Natural killer cell (primary cell): ENCODE measurements around the gene ZNF628. TPM values are rescaled to one million over a fixed set of nuclear protein-coding genes. Genes with fewer than 3 reads are reported as not detected.

Experiments used
- ATAC-seq, 3 donors: fragments of 150-1000 bp in 2 of 3; fragments of 200-7000 bp in 1 of 3; cut with Tn5 transposase; 1 replicate in 1 of 3; 2 replicates in 2 of 3; pipeline ENCODE4 v1.10.0; 2021; ENCODE audit warnings: mild to moderate bottlenecking in 2 of 3, moderate library complexity in 2 of 3
- DNase-seq, 2 donors: peaks; one replicate each; pipeline versions ENCODE4 v3.0.0 to v3.0.0-alpha.2; 2013 to 2021; ENCODE audit warnings: mixed read lengths in 1 of 2
- H3K27ac ChIP-seq: one replicate; pipeline ENCODE4 v1.5.1; 2013; ENCODE audit warnings: mild to moderate bottlenecking, low read length
- H3K27me3 ChIP-seq: one replicate; pipeline ENCODE4 v1.6.1; 2013; ENCODE audit warnings: low read length; ENCODE audit not compliant: control insufficient read depth, insufficient read depth
- H3K36me3 ChIP-seq: one replicate; pipeline ENCODE4 v1.6.1; 2013; ENCODE audit warnings: low read length; ENCODE audit not compliant: control insufficient read depth, insufficient read depth
- H3K4me1 ChIP-seq: one replicate; pipeline ENCODE4 v1.6.1; 2013; ENCODE audit warnings: low read length; ENCODE audit not compliant: control insufficient read depth, insufficient read depth
- H3K4me3 ChIP-seq: one replicate; pipeline ENCODE4 v1.5.1; 2013; ENCODE audit warnings: low read length
- H3K9me3 ChIP-seq: one replicate; pipeline ENCODE4 v1.6.1; 2013; ENCODE audit warnings: low read length; ENCODE audit not compliant: control insufficient read depth, insufficient read depth
- H3K27ac Mint-ChIP-seq, 2 donors: one replicate each; pipeline ENCODE4 v1.8.0; 2022; ENCODE audit warnings: mild to moderate bottlenecking in 2 of 2, mixed read lengths in 2 of 2, moderate library complexity in 1 of 2
- H3K27me3 Mint-ChIP-seq, 2 donors: one replicate each; pipeline ENCODE4 v1.8.0; 2022; ENCODE audit warnings: low read depth in 2 of 2, mixed read lengths in 2 of 2
- H3K36me3 Mint-ChIP-seq: one replicate; pipeline ENCODE4 v1.8.0; 2022; ENCODE audit warnings: mixed read lengths
- H3K4me1 Mint-ChIP-seq, 2 donors: one replicate each; pipeline ENCODE4 v1.8.0; 2022; ENCODE audit warnings: mixed read lengths in 2 of 2
- H3K4me3 Mint-ChIP-seq: one replicate; pipeline ENCODE4 v1.8.0; 2022; ENCODE audit warnings: mild to moderate bottlenecking, moderate library complexity, mixed read lengths
- H3K9me3 Mint-ChIP-seq, 2 donors: one replicate each; pipeline ENCODE4 v1.8.0; 2022; ENCODE audit warnings: mixed read lengths in 2 of 2
- CTCF ChIP-seq: fragments of 200-600 bp; IDR thresholded peaks from one replicate; pipeline ENCODE4 v1.8.0; 2022; ENCODE audit warnings: antibody characterized with exemption
- WGBS: methylation state at CpG from one replicate; pipeline ENCODE4 v1.1.7; 2013; ENCODE audit warnings: missing lambda C conversion rate; ENCODE audit not compliant: insufficient coverage; 5-methylcytosine and 5-hydroxymethylcytosine counted together
- intact Hi-C: fragments of 100-400 bp; cut with micrococcal nuclease; formaldehyde crosslinking; loops from one replicate; pipeline ENCODE4 v1.14.2; 2022
- total RNA-seq, 4 donors: library from RNA; stranded (reverse); fragments of 120-200 nt in 1 of 4; gene quantifications; one replicate each; pipeline versions ENCODE4 v1.2.3 to v1.2.4, GENCODE V29; 2013 to 2022

Gene ZNF628
- total RNA-seq, 3 donors from 2014 or later (not counting 1 experiment from before 2014, with no cell fraction given), result 20.8 to 28.7 (median 24.1) TPM

- Mint-ChIP-seq H3K36me3 (no peaks in the 10 kb centered on the region), H3K9me3 (no peaks in the 10 kb centered on the region), H3K27ac (peak overlapping the region; percentile 47 to 85), H3K4me3 (peak overlapping the region; percentile 76), H3K27me3 (peaks cover 0 to 2% of the 10 kb centered on the region in 2 donors), H3K4me1 (peaks cover 0 to 7% of the 10 kb centered on the region in 2 donors)
- 89% methylated on average over 53 of the region's 53 CpGs for WGBS
- intact Hi-C loops, result no loop called here
- Histone ChIP-seq H3K27ac (no peak overlapping the region), H3K9me3 (no peaks in the 10 kb centered on the region), H3K4me1 (peaks cover 23% of the 10 kb centered on the region), H3K27me3 (no peaks in the 10 kb centered on the region), H3K4me3 (no peak overlapping the region), H3K36me3 (peaks cover 5% of the 10 kb centered on the region)
- no peak for TF ChIP-seq CTCF
- ATAC-seq (no peak), DNase-seq (peak in 1 of 2 donors; percentile 15)
Observed at GRCh38 chr19:55486043-55486970, 9.9 kb downstream of the ZNF628 start.

- H3K27ac ChIP-seq, result no peak overlapping the region
- Mint-ChIP-seq H3K9me3 (no peaks in the 10 kb centered on the region), H3K36me3 (no peaks in the 10 kb centered on the region), H3K27ac (peak overlapping the region in 1 of 2 donors; percentile 62), H3K27me3 (peaks cover 0 to 8% of the 10 kb centered on the region in 2 donors), H3K4me1 (peaks cover 0 to 7% of the 10 kb centered on the region in 2 donors), H3K4me3 (peak overlapping the region; percentile 40)
- H3K4me1 ChIP-seq, result peaks cover 23% of the 10 kb centered on the region
- WGBS, result 75% methylated on average over 24 of the region's 27 CpGs
- H3K4me3 ChIP-seq, result no peak overlapping the region
- peaks cover 5% of the 10 kb centered on the region for H3K36me3 ChIP-seq
- TF ChIP-seq CTCF, result no peak
- no peaks in the 10 kb centered on the region for H3K9me3 ChIP-seq
- intact Hi-C loops, result no loop called here
- ATAC-seq, result peak in 1 of 3 donors; percentile 4
- no peaks in the 10 kb centered on the region for H3K27me3 ChIP-seq
- DNase-seq, result peak in 1 of 2 donors; percentile 43
Observed at GRCh38 chr19:55486971-55487923, 10.8 kb downstream of the ZNF628 start.

GRCh38 chr19:55487924-55488687 lies 11.7 kb downstream of the ZNF628 start, which contains the start of gene SSC5D:
Gene SSC5D, plus strand, starts transcription at chr19:55488436. Its CDS starts 154 bp downstream, at chr19:55488590.
- ATAC-seq (no peak), DNase-seq (no peak)
- peaks cover 23% of the 10 kb centered on the region for H3K4me1 ChIP-seq
- peak within 1 kb of the TSS; percentile 40 for H3K4me3 Mint-ChIP-seq
- WGBS, result 36% methylated on average over 11 of the region's 21 CpGs
- no peak for TF ChIP-seq CTCF
- intact Hi-C loops, result no loop called here
- H3K27me3 Mint-ChIP-seq, result peaks cover 0 to 8% of the 10 kb centered on the region in 2 donors
- no peaks in the 10 kb centered on the region for H3K9me3 Mint-ChIP-seq
- no peaks in the 10 kb centered on the region for H3K27me3 ChIP-seq
- no peak within 1 kb of the TSS for H3K4me3 ChIP-seq
- no peak within 1 kb of the TSS for H3K27ac ChIP-seq
- peaks cover 1% of the 10 kb centered on the region for H3K36me3 ChIP-seq
- peaks cover 0 to 7% of the 10 kb centered on the region in 2 donors for H3K4me1 Mint-ChIP-seq
- no peaks in the 10 kb centered on the region for H3K9me3 ChIP-seq
- no peaks in the 10 kb centered on the region for H3K36me3 Mint-ChIP-seq
- H3K27ac Mint-ChIP-seq, result peak within 1 kb of the TSS in 1 of 2 donors; percentile 62
